HG03457 (cell line): ENCODE measurements around the gene RFPL3.
"Not testable (repeated sequence)": the region's sequence is repeated elsewhere in the genome, so short reads cannot be mapped to it uniquely, and the experiment has no call there.

Source experiments
- ATAC-seq: cut with Tn5 transposase; IDR thresholded peaks from one replicate; pipeline ENCODE4 v1.9.1; 2021; ENCODE audit warnings: moderate number of reproducible peaks; ENCODE audit not compliant: unreplicated experiment

The RFPL3 gene

GRCh38 chr22:32352681-32353080 is 5.0 kb upstream of the RFPL3 start:
- ATAC-seq, result no peak

DNA sequence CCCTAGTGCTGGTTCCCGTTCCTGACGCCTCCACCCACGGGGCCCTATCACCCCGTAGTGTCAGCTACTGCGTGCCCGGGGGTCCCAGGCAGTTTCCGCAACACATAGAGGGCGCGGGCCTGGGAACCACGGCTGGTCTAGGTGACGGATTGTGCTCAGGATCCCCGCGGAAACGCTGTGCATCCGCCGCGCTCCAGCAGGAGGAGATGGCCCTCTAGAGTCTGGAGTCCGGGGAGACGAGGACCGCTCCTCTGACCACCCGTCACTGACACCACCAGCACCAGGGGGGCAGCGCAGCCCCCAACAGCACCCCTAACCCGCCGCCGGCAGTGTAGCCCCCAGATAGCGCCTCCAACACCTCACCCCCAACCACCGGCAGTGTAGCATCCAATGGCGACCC is 4.4 kb upstream of the RFPL3 start:
- ATAC-seq, result no peak

- no peak for ATAC-seq
Observed at GRCh38 chr22:32353840-32354239, 3.8 kb upstream of the RFPL3 start.

DNA sequence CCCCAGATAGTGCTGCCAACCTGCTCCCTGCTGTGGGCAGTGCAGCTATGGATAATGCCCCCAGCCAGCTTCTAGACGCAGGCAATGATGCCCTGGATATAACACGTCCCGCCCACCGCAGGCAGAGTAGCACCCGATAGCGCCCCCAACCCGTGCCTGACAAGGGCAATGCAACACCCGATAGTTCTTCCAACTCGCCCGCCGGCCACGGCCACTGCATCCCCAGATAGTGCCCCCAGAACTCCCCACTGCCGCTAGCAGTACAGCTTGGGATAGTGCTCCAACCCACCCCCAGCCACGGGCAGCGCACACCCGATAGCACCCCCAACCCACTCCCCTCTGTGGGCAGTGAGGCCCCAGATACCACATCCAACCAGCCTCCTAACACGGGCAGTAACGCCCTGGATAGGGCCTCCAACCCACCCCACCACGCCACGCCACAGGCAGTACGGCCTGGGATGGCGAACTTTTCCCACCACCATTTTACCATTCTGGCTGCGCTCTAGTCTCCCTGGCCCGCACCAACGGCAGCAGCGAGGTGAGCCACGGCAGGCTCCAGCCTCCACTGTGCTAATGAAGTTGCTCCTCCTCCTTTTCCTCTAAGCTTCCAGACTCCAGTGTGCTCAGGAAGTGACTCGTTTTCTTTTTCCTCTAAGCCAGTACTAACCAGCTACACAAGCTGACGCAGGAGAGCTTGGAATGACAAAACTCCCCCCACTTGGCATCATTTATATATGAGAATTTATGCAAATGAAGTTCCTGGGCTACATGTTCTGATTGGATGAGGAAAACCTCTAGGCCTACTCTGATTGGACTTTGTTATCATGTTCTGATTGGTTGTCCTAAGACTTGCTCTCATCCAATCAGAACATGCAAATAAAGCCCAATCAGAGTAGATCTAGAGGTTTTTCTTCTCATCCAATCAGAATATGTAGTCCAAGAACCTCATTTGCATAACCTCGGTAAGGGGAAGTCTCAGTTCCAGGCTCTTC is 3.0 kb upstream of the RFPL3 start:
- no peak for ATAC-seq

- no peak for ATAC-seq
Observed at GRCh38 chr22:32355760-32356159, 1.9 kb upstream of the RFPL3 start.

DNA sequence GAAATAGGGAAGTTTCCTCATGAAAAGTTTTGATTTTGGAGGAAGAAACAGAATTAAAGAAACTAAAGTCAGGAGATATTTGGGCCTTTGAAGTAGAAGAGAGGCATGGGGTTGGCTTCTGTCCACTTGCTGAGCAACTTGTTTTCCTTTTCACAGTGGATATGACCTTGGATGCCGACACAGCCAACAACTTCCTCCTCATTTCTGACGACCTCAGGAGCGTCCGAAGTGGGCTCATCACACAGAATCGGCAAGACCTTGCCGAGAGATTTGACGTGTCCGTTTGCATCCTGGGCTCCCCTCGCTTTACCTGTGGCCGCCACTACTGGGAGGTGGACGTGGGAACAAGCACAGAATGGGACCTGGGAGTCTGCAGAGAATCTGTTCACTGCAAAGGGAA is 2.4 kb downstream of the RFPL3 start:
- ATAC-seq, result not testable (repeated sequence)

- no peak for ATAC-seq
Observed at GRCh38 chr22:32361257-32361656, 3.6 kb downstream of the RFPL3 start.

- ATAC-seq, result no peak
Observed at GRCh38 chr22:32364210-32364609, 6.5 kb downstream of the RFPL3 start.

- ATAC-seq, result no peak
Observed at GRCh38 chr22:32375678-32376450, 18.2 kb downstream of the RFPL3 start.

DNA sequence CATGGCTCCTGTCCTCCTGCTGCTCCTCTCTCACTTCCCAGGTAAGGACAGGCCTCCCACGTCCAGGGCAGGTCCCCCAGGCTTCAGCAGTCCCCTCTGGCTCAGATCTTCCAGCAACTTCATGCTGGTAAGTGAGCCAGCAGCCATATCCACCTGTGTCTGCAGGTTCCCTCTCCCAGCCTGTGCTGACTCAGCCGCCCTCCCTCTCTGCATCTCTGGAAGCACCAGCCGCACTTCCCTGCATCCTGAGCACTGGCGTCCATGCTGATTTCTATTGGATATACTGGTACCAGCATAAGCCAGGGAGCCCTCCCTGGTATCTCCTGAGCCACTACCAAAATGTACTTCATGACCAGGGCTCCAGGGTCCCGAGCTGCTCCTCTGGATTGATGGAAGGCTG is 19.0 kb downstream of the RFPL3 start:
- ATAC-seq, result no peak

GRCh38 chr22:32378707-32379272 is 21.1 kb downstream of the RFPL3 start:
- ATAC-seq, result no peak

- ATAC-seq, result no peak
Observed at GRCh38 chr22:32380991-32381390, 23.3 kb downstream of the RFPL3 start.

DNA sequence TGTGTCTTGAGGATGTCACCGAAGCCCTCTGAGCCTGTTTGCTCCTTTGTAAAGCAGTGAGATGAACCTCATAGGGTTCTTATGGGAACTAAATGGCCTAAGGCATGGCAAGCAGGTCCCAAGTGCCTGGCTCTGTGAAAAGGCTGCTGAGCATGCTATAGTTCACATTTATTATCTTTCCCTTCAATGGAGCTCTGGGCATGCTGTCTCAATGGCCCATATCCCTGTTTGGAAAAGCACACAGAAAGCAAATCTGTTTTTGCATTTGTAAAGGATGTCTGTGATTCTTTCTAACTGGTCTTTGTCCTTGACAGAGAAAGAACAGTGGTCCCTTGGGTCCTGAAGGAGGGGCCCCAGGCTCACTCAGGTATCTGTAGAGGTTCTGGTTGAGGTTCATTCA is 28.0 kb downstream of the RFPL3 start:
- ATAC-seq, result no peak

DNA sequence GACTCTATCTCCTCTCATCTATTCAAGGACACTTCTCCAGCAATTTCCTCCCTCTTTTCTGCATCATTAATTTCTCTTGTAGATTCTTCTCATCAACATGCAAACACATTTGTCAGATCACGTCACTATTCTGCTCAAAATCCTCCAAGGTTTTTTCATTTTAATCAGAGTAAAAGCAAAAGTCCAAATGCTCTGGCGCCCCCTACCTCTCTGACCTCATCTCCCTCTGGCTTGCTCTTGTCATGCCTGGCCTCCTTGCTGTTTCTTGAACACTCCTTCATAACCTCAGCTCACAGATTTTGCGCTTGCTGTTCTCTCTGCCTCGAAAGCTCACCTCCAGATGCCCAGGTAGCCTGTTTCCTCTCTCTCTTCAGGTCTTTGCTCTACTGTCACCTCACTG is 32.0 kb downstream of the RFPL3 start:
- ATAC-seq, result no peak

DNA sequence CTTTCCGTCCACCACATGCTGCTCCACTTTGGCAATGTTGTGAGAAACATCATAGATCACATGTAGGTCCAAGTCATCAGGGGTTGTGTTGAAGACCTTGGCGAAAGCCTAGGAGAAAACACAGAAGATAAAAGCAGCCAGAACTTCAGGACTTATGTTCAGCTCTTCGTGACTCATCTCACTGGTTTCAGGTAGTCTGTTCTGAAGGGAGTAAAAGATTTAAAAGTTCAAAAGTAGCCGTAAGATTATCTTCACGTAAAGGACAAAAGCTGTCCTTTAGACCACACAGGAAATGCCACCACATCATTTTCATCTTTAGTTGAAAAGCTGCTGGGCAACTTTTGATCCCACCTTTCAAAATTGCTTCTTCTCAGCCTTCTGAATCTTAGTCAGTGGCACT is 37.4 kb downstream of the RFPL3 start:
- ATAC-seq, result no peak

- no peak for ATAC-seq
Observed at GRCh38 chr22:32396255-32396654, 38.6 kb downstream of the RFPL3 start.

- no peak for ATAC-seq
Observed at GRCh38 chr22:32396746-32397145, 39.1 kb downstream of the RFPL3 start.

GRCh38 chr22:32401486-32401885 is 43.8 kb downstream of the RFPL3 start:
- no peak for ATAC-seq

DNA sequence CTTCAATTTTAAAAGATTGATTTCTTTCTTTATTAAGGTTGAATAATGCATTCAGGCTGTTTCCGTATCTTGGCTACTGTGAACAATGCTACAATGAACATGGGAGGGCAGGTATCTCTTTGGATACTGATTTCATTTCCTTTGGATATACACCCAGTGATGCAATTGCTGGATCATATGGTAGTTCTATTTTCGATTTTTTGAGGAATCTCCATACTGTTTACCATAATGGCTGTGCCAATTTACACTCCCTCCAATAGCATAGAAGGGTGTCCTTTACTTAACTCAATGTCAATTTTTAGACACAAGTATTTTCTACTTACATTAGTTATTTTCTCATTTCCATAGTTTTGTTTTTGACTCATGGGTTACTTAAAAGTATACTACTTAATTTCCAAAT is 46.4 kb downstream of the RFPL3 start:
- ATAC-seq, result no peak

DNA sequence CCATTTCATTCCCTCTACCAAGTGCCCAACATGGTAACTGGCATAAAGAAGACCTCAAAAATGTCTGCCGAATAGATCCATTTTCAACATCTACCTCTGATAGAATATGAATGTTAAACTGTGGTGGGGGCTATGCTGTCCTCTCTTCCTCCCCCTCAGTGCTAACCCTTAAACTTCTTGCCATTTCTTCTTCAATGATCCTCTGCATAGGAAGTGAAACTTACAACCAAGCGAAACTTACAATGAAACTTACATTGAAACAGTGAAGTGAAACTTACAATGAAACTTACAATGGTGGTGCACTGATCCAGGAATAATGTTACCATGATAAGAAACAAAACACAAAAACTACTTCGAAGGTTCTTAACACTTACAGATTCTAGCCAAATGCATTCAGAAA is 49.6 kb downstream of the RFPL3 start:
- no peak for ATAC-seq

- ATAC-seq, result no peak
Observed at GRCh38 chr22:32407936-32408335, 50.3 kb downstream of the RFPL3 start.

GRCh38 chr22:32409977-32410376 is 52.3 kb downstream of the RFPL3 start:
- no peak for ATAC-seq
